Neural cell (in vitro differentiated cells): ENCODE data around the gene ARSI. TPM values are rescaled to one million over a fixed set of nuclear protein-coding genes. Genes with fewer than 3 reads are reported as not detected.

Experiments used
- H2AFZ ChIP-seq: fragments of 200-600, 300-800 bp; sonication (generic), shearing (Covaris generic); 2 replicates; pipeline ENCODE4 v1.6.0; 2014; ENCODE audit warnings: low read depth, mild to moderate bottlenecking, antibody characterized with exemption, low read length, moderate library complexity
- H3F3A ChIP-seq: fragments of 200-600 bp; shearing (Covaris generic); 2 replicates; pipeline ENCODE4 v1.6.1; 2016; ENCODE audit warnings: mild to moderate bottlenecking, moderate library complexity, mixed read lengths, antibody characterized with exemption, low read length; ENCODE audit not compliant: insufficient read depth, poor library complexity, severe bottlenecking
- H3K27ac ChIP-seq: fragments of 200-600, 300-800 bp; sonication (generic), shearing (Covaris generic); 2 replicates; pipeline ENCODE4 v1.5.1; 2014; ENCODE audit warnings: mild to moderate bottlenecking, low read length, moderate library complexity
- H3K27me3 ChIP-seq: fragments of 300-800, 200-600 bp; sonication (generic), shearing (Covaris generic); 2 replicates; pipeline ENCODE4 v1.6.0; 2014; ENCODE audit warnings: mild to moderate bottlenecking, low read depth, low read length, moderate library complexity; ENCODE audit not compliant: insufficient read depth
- H3K36me3 ChIP-seq: fragments of 300-800, 200-600 bp; sonication (generic), shearing (Covaris generic); 2 replicates; pipeline ENCODE4 v1.5.1; 2014; ENCODE audit warnings: mild to moderate bottlenecking, antibody characterized with exemption, low read length, moderate library complexity; ENCODE audit not compliant: insufficient read depth
- H3K4me2 ChIP-seq: fragments of 300-800, 200-600 bp; sonication (generic), shearing (Covaris generic); 2 replicates; pipeline ENCODE4 v1.6.0; 2014; ENCODE audit warnings: mild to moderate bottlenecking, low read length
- H3K4me3 ChIP-seq: fragments of 300-800, 200-600 bp; sonication (generic), shearing (Covaris generic); 2 replicates; pipeline ENCODE4 v1.5.1; 2014; ENCODE audit warnings: mild to moderate bottlenecking, low read length, moderate library complexity
- H3K79me2 ChIP-seq: fragments of 200-600 bp; shearing (Covaris generic); replicated peaks from 2 replicates; pipeline ENCODE4 v1.6.0; 2014; ENCODE audit warnings: mild to moderate bottlenecking, low read length, moderate library complexity; ENCODE audit not compliant: insufficient read depth
- H3K9ac ChIP-seq: fragments of 300-800, 200-600 bp; sonication (generic), shearing (Covaris generic); 2 replicates; pipeline ENCODE4 v1.6.1; 2016; ENCODE audit warnings: mild to moderate bottlenecking, low read length, mixed read lengths
- H3K9me2 ChIP-seq: fragments of 200-600 bp; shearing (Covaris generic); 2 replicates; pipeline ENCODE4 v1.6.1; 2016; ENCODE audit warnings: mild to moderate bottlenecking, low read length, mixed read lengths; ENCODE audit not compliant: insufficient read depth
- H3K9me3 ChIP-seq: fragments of 200-600, 300-800 bp; sonication (generic), shearing (Covaris generic); 2 replicates; pipeline ENCODE4 v1.6.1; 2016; ENCODE audit warnings: mild to moderate bottlenecking, mixed run types, low read length, moderate library complexity, mixed read lengths
- H4K20me1 ChIP-seq: fragments of 200-600 bp; shearing (Covaris generic); 2 replicates; pipeline ENCODE4 v1.6.1; 2016; ENCODE audit warnings: mild to moderate bottlenecking, mixed run types; ENCODE audit not compliant: insufficient read depth
- CTCF ChIP-seq: fragments of 450-650 bp; IDR thresholded peaks from 2 replicates; pipeline ENCODE4 v1.5.1; 2014; ENCODE audit warnings: antibody characterized with exemption, mild to moderate bottlenecking, moderate library complexity; ENCODE audit not compliant: poor library complexity, severe bottlenecking
- EP300 ChIP-seq: fragments of 450-650 bp; conservative IDR thresholded peaks from 2 replicates; pipeline ENCODE4 v1.6.1; 2014; ENCODE audit warnings: antibody characterized with exemption, mild to moderate bottlenecking, moderate library complexity; ENCODE audit not compliant: poor library complexity, severe bottlenecking
- EZH2 ChIP-seq: fragments of 200-600, 300-800 bp; shearing (Covaris generic), sonication (generic); IDR thresholded peaks from 2 replicates; pipeline ENCODE4 v1.6.1; 2014; ENCODE audit warnings: antibody characterized with exemption, low read length, borderline replicate concordance, mild to moderate bottlenecking; ENCODE audit not compliant: insufficient read depth, poor library complexity, severe bottlenecking
- MXI1 ChIP-seq: fragments of 450-650 bp; conservative IDR thresholded peaks from 2 replicates; pipeline ENCODE4 v1.6.1; 2014; ENCODE audit warnings: antibody characterized with exemption, mild to moderate bottlenecking; ENCODE audit not compliant: poor library complexity, severe bottlenecking
- POLR2AphosphoS5 ChIP-seq: IDR thresholded peaks from 2 replicates; pipeline ENCODE4 v1.6.1; 2012
- RAD21 ChIP-seq: fragments of 450-650 bp; conservative IDR thresholded peaks from 2 replicates; pipeline ENCODE4 v1.6.1; 2014; ENCODE audit warnings: antibody characterized with exemption, mild to moderate bottlenecking, moderate library complexity
- REST ChIP-seq: IDR thresholded peaks from 2 replicates; pipeline ENCODE4 v1.6.1; 2012; ENCODE audit warnings: borderline replicate concordance
- SMC3 ChIP-seq: fragments of 450-650 bp; conservative IDR thresholded peaks from 2 replicates; pipeline ENCODE4 v1.6.1; 2014; ENCODE audit warnings: antibody characterized with exemption, mild to moderate bottlenecking, moderate library complexity; ENCODE audit not compliant: poor library complexity
- TAF1 ChIP-seq: IDR thresholded peaks from 2 replicates; pipeline ENCODE4 v1.6.1; 2012; ENCODE audit warnings: low read depth
- polyA plus RNA-seq: library from polyadenylated mRNA; depleted of rRNA; stranded (reverse); fragments of >200 nt; gene quantifications from 2 replicates; pipeline ENCODE4 v1.2.3, GENCODE V29; 2014

ARSI gene
- polyA plus RNA-seq, 1 donor from 2014 or later, result not detected

- Histone ChIP-seq H3K27ac (no peak overlapping the region), H3K9ac (no peak overlapping the region), H3K9me3 (no peaks in the 10 kb centered on the region), H3K79me2 (no peaks in the 10 kb centered on the region), H3K27me3 (no peaks in the 10 kb centered on the region), H3K4me3 (no peak overlapping the region), H3K4me2 (no peak overlapping the region), H3K36me3 (no peaks in the 10 kb centered on the region), H4K20me1 (no peaks in the 10 kb centered on the region), H2AFZ (no peak overlapping the region), H3F3A (no peaks in the 10 kb centered on the region), H3K9me2 (no peaks in the 10 kb centered on the region)
- no peak for TF ChIP-seq TAF1
- TF ChIP-seq SMC3, result no peak
- no peak for TF ChIP-seq EZH2
- TF ChIP-seq EP300, result no peak
- TF ChIP-seq POLR2AphosphoS5, result no peak
- TF ChIP-seq RAD21, result no peak
- TF ChIP-seq CTCF, result no peak
- TF ChIP-seq REST, result no peak
- no peak for TF ChIP-seq MXI1
These were observed 36.5 kb upstream of the ARSI start for GRCh38 chr5:150339165-150339564.

- Histone ChIP-seq H3K4me2 (no peak overlapping the region), H3K27ac (no peak overlapping the region), H3K79me2 (no peaks in the 10 kb centered on the region), H2AFZ (no peak overlapping the region), H3K9ac (no peak overlapping the region), H3K36me3 (no peaks in the 10 kb centered on the region), H3K4me3 (no peak overlapping the region), H4K20me1 (no peaks in the 10 kb centered on the region), H3K27me3 (no peaks in the 10 kb centered on the region), H3K9me3 (no peaks in the 10 kb centered on the region), H3F3A (no peaks in the 10 kb centered on the region), H3K9me2 (no peaks in the 10 kb centered on the region)
- TF ChIP-seq POLR2AphosphoS5, result no peak
- TF ChIP-seq CTCF, result no peak
- no peak for TF ChIP-seq EP300
- no peak for TF ChIP-seq MXI1
- TF ChIP-seq SMC3, result no peak
- TF ChIP-seq TAF1, result no peak
- TF ChIP-seq EZH2, result no peak
- TF ChIP-seq RAD21, result no peak
- no peak for TF ChIP-seq REST
These were observed 35.8 kb upstream of the ARSI start for GRCh38 chr5:150338546-150338945.
